Type B pancreatic cell (in vitro differentiated cells): ENCODE data around the gene TEF. TPM values are rescaled to one million over a fixed set of nuclear protein-coding genes. Genes with fewer than 3 reads are reported as not detected.
A peak's percentile ranks its signal among the peaks of the same experiment; 100 is the strongest.

Source experiments
- DNase-seq: peaks from one replicate; pipeline ENCODE4 v3.0.0; 2021; ENCODE audit warnings: mixed read lengths; ENCODE audit not compliant: unreplicated experiment; ENCODE audit errors: extremely low spot score
- H3K27ac Mint-ChIP-seq: 2 replicates; pipeline ENCODE4 v1.8.0; 2021; ENCODE audit warnings: mild to moderate bottlenecking, mixed read lengths
- H3K27me3 Mint-ChIP-seq: 2 replicates; pipeline ENCODE4 v1.8.0; 2021; ENCODE audit warnings: mixed read lengths
- H3K36me3 Mint-ChIP-seq: 2 replicates; pipeline ENCODE4 v1.8.0; 2021; ENCODE audit warnings: mixed read lengths
- H3K4me1 Mint-ChIP-seq: one replicate; pipeline ENCODE4 v1.8.0; 2021; ENCODE audit warnings: mixed read lengths; ENCODE audit not compliant: unreplicated experiment
- H3K4me3 Mint-ChIP-seq: 2 replicates; pipeline ENCODE4 v1.8.0; 2021; ENCODE audit warnings: mild to moderate bottlenecking, mixed read lengths
- H3K9me3 Mint-ChIP-seq: 2 replicates; pipeline ENCODE4 v1.8.0; 2021; ENCODE audit warnings: mixed read lengths
- CTCF ChIP-seq: fragments of 200-600 bp; sonication (generic); conservative IDR thresholded peaks from 2 replicates; pipeline ENCODE4 v1.5.0; 2021; ENCODE audit warnings: antibody characterized with exemption, mild to moderate bottlenecking
- total RNA-seq: library from RNA; stranded (reverse); gene quantifications from 2 replicates; pipeline ENCODE4 v1.2.1, GENCODE V29; 2021; ENCODE audit warnings: low replicate concordance

Gene TEF
- total RNA-seq, 1 donor from 2014 or later = 10.5 TPM

GRCh38 chr22:41448189-41448808, 66.6 kb downstream of the TEF start:
- H3K4me1 Mint-ChIP-seq = peaks cover 16% of the 10 kb centered on the region
- H3K27me3 Mint-ChIP-seq = no peaks in the 10 kb centered on the region
- DNase-seq = peak; percentile 91
- H3K27ac Mint-ChIP-seq = peak overlapping the region; percentile 100
- H3K36me3 Mint-ChIP-seq = peaks cover 4% of the 10 kb centered on the region
- H3K4me3 Mint-ChIP-seq = peak overlapping the region; percentile 100
- no peaks in the 10 kb centered on the region for H3K9me3 Mint-ChIP-seq
- no peak for TF ChIP-seq CTCF

Other genes with a start within 250 kb of the TEF start
- gene L3MBTL2, start 176.6 kb upstream of the TEF start, total RNA-seq = 24.5 and 32.7 TPM in 2 replicates
- gene CHADL, start 141.0 kb upstream of the TEF start, total RNA-seq = 1.1 and 1.4 TPM in 2 replicates
- gene RANGAP1, start 95.8 kb upstream of the TEF start, total RNA-seq = 83.7 and 98.9 TPM in 2 replicates
- 74.3 and 76.2 TPM in 2 replicates for gene ZC3H7B, start 80.4 kb upstream of the TEF start, total RNA-seq
- 47.4 and 54.5 TPM in 2 replicates for gene TOB2, start 64.9 kb downstream of the TEF start, total RNA-seq
- 38.2 and 54.8 TPM in 2 replicates for gene PHF5A, start 86.8 kb downstream of the TEF start, total RNA-seq
- gene ACO2, start 87.2 kb downstream of the TEF start, total RNA-seq = 107 and 142 TPM in 2 replicates
- gene POLR3H, start 162.5 kb downstream of the TEF start, total RNA-seq = 40.1 and 46.6 TPM in 2 replicates
- gene CSDC2, start 179.1 kb downstream of the TEF start, total RNA-seq = 0.12 and 1.8 TPM in 2 replicates
- 33.5 and 35.5 TPM in 2 replicates for gene PMM1, start 207.9 kb downstream of the TEF start, total RNA-seq
- gene DESI1, start 239.1 kb downstream of the TEF start, total RNA-seq = 30.3 and 31.5 TPM in 2 replicates
- gene XRCC6, start 239.4 kb downstream of the TEF start, total RNA-seq = 234 and 302 TPM in 2 replicates